ENCODE measurements around the gene KIF12.

GRCh38 chr9:114107286-114108001, 8.4 kb upstream of the KIF12 start:
- TF ChIP-seq CTCF (IDR thresholded peaks at IDR 0.05) = no peak
- no peak for TF ChIP-seq POLR2AphosphoS5 (IDR thresholded peaks at IDR 0.05; ENCODE audit: insufficient read depth in 1 of 2, low read depth in 1 of 2)
- no peak for TF ChIP-seq POLR2A (IDR thresholded peaks at IDR 0.05)
